Stimulated activated CD8-positive, alpha-beta memory T cell treated with anti-CD3 and anti-CD28 coated beads, Interleukin-15, amount 100 ng/mL, for 4 hours (primary cell): ENCODE data around the gene CLEC18A.
"Not testable (repeated sequence)": the region's sequence is repeated elsewhere in the genome, so short reads cannot be mapped to it uniquely, and the experiment has no call there.

Source experiments
- DNase-seq, 2 donors: peaks; one replicate each; pipeline ENCODE4 v3.0.0-alpha.2; 2020; ENCODE audit warnings: low read depth in 2 of 2

CLEC18A gene

DNA sequence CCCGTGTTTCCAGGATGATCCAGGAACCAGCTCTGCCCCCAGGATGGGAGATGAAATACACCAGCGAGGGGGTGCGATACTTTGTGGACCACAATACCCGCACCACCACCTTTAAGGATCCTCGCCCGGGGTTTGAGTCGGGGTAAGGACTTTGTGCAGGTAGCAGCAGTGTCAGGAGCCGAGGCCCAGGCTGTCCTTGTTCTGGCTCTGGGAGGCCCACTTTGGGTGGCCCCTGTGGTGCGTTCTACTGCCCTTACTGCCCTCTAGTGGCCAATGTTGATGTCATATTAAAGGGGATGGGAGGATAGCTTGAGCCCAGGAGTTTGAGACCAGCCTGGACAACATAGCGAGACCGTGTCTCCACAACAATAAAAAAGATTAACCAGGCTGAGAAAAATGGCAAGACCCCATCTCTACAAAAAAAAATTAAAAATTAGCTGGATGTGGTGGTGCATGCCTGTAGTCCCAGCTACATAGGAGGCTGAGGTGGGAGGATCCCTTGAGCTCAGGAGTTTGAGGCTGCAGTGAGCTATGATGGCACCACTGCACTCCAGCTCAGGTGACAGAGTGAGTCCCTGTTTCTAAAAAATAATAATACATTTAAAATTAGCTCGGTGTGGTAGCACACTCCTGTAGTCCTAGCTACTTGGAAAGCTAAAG is 20.9 kb upstream of the CLEC18A start:
- peak in 1 of 2 donors; percentile 16 for DNase-seq

DNA sequence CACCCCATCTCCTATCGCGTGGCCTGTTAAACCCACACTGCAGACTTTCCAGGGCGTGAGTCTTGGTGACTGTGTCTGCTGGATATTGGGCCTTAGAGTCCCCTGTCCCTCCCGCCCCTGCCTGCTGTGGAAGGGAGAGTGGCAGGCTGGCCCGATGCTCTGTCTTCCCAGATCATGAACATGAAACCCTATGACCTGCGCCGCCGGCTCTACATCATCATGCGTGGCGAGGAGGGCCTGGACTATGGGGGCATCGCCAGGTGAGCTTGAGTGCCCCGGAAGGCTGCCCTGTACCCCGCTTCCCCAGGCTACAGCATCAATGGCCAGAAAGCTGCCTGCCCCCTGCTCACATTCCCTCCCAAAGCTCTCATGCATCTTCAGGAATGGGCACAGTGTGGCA is 19.5 kb upstream of the CLEC18A start:
- DNase-seq, result no peak

DNA sequence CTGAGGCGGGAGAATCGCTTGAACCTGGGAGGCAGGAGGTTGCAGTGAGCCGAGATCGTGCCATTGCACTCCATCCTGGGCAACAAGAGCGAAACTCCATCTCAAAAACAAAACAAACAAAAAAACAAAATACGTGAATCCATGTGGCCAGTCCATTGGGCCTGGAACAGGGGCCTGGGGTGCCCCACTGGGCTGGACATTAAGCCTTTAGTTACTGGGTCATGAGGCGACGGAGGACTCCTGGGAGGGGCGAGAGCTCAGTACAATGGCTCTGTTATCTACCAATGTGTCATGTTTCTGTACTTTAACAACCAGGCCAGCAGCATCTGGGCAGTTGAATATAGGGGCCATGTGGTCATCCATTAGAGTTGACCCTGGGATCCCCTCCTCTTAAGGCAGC is 18.9 kb upstream of the CLEC18A start:
- DNase-seq, result no peak

DNA sequence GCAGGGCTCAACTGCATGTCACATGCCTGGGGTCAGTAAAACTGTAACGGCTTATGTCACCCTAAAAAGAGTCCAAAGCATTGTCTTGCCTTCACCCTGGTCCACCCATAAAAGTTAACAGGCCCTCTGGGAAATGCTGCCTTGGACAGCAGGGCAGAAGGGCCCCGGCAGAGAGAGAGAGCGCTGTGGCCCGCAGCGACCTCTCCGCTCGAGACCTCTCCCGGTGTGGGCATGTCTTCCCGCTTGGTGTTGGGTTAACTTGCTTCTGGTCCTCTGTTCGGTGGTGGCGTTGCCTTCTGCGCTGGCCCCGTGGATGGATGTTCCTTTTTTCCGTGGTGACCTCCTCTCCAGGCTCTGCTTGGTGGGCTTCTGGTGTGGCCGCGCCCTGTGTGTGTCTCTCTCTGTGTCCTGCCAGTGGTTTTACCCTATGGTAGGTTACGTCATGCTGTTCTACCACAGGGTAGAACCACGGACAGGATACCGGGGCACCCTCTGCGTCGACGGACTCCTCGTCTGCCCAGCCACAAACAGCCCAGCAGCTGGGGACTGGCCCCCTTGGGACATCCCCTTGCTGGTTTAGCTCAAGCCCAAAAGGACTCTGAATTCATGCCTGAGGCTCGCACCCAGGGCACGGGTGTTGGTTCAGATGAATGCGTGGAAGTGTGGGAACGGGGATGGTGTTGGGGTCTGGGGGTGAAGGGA is 18.3 kb upstream of the CLEC18A start:
- DNase-seq, result no peak

DNA sequence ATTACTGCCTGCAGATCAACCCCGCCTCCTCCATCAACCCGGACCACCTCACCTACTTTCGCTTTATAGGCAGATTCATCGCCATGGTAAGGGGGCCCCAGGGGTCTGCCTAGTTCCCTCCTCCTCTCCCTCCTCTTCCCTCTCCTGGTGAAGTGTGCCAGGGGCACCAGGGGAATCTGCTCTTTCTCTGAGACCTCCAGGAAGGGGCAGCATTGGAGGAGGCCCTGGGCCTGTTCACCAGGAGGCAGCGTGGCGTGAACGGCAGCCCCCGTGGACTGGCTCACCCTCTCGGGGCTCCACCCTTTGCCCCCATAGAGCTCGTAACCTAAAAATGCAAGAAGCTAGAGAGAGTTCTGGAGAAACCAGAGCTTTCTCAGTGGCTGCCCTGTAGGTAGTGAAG is 17.1 kb upstream of the CLEC18A start:
- DNase-seq, result no peak

DNA sequence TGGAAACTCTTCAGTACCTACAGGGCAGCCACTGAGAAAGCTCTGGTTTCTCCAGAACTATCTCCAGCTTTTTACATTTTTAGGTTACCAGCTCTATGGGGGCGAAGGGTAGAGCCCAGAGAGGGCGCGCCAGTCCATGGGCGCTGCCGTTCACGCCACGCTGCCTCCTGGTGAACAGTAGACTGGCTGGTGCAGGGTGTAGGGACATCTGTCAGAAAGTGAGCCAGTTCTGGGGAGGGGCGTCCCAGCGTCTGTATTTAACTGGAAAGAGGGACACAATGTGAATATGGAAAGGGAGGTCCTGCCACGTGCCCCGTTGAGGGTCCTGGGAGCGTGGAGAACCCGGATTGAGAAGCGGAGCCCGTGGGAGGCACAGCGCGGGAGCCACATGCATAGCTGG is 16.4 kb upstream of the CLEC18A start:
- DNase-seq, result no peak

DNA sequence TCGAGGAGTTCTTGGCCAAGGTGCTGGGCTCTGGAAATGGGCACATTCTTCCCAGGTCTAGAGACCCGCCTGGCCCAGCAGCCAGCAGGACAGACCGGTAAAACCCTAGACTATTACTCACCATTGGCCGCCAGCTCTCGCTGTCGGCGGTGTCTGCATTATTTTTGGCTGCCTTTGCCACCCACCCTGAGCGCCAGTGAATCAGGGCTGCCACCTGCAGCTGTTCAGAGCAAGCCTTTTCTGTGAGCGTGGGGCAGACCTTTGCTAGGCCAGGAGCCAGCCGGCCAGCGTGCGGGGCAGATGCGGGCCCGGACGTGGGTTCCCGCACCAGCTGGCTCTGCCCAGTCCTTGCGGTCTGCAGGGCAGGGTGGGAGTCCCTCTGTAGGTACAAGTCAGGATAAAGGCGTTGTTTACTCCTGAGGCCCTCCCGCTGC is 15.8 kb upstream of the CLEC18A start:
- DNase-seq, result no peak

DNA sequence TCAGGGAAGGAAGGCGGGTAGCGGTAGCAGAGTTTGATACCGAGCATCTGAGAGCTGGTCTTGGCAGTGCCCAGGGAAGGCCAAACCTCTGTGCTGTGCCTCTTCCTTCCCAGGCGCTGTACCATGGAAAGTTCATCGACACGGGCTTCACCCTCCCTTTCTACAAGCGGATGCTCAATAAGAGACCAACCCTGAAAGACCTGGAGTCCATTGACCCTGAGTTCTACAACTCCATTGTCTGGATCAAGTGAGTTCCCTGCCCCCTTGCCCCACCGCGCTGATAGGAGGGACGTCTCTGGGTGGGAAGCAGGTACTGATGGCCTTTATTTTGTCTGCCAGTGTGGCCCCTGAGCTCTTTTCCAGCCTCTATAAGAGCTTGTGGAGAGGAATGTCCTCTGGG is 15.4 kb upstream of the CLEC18A start:
- no peak for DNase-seq

DNA sequence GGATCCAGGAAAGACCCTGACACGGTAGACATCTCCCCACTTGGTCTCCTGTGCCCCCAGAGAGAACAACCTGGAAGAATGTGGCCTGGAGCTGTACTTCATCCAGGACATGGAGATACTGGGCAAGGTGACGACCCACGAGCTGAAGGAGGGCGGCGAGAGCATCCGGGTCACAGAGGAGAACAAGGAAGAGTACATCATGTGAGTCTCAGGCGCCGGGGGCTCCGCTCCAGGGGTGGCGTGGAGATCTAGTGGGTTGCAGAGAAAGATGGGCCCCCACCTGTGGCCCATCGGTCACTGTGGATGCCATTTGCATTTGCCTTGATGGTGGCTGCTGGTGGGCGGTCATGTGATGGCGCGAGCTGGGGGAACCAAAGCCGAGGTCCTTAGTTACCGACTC is 14.9 kb upstream of the CLEC18A start:
- DNase-seq, result no peak

DNA sequence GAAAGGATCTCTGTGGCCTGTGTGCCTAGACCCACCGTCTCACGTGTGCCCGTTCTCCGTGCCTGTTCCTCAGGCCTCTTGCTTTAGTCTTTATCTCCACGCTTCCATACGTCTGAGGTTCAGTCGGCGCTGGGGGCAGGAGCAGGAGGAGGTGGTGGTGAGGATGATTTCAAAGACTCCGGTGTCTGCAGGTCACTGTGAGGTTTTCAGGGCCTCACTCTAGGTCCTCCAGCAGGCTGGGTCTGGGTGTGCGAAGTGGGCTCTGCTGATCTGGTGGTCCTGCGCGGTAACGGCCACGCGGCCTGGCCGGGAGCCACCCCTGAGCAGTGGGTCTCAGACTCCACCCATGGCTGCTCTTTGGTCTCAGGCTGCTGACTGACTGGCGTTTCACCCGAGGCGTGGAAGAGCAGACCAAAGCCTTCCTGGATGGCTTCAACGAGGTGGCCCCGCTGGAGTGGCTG is 14.4 kb upstream of the CLEC18A start:
- DNase-seq, result no peak

DNA sequence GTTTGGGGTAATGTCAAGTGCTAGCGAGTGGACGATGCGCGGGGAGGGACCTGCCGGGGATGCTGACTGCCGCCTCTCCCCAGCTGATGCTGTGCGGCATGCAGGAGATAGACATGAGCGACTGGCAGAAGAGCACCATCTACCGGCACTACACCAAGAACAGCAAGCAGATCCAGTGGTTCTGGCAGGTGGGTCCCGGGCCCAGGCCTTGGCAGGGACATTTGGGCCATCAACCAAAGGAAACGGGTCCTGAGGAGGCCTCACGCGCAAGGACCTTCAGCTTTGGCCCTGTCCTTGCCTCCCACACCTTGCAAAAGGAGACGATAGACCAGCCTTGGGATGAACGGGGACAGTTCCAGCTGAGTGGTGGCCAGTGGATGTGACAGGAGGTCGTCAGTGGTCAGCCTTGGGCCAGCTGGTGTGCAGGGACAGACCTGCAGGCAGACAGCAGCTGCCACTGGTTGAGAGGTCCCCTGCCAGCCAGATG is 13.6 kb upstream of the CLEC18A start:
- no peak for DNase-seq

DNA sequence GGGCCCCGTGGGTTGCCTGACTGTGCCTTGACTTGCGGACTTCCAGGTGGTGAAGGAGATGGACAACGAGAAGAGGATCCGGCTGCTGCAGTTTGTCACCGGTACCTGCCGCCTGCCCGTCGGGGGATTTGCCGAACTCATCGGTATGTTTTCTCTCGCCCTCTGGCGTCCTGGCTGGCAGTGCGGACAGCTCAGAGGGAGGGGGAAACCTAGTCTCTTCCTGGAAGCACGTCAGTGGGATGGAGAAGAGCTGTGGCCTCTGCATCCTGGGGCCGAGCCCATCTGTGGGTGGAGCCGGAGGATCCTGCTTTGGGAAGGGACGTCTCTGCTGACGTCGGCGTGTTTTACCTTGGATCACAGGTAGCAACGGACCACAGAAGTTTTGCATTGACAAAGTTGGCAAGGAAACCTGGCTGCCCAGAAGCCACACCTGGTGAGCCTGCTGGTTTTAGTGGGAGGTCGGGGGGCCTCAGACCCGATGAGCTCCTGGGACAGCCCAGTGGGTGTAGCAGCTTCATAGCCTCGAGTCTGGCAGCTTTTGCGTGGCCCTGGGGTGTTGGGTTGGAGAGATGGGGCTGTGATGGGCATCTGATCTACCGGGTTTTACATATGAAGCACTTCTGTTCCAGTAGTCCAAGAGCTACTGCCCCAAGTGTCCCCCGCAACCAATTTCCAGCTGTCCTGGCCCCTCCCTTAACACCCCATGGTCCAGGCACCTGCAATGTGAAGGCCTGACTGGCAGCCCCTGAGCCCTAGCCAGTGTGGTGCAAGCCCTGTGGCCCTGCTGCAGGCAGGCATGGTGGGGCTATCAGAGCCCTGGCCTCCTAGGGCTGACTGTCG is 11.9 kb upstream of the CLEC18A start:
- DNase-seq, result no peak

DNA sequence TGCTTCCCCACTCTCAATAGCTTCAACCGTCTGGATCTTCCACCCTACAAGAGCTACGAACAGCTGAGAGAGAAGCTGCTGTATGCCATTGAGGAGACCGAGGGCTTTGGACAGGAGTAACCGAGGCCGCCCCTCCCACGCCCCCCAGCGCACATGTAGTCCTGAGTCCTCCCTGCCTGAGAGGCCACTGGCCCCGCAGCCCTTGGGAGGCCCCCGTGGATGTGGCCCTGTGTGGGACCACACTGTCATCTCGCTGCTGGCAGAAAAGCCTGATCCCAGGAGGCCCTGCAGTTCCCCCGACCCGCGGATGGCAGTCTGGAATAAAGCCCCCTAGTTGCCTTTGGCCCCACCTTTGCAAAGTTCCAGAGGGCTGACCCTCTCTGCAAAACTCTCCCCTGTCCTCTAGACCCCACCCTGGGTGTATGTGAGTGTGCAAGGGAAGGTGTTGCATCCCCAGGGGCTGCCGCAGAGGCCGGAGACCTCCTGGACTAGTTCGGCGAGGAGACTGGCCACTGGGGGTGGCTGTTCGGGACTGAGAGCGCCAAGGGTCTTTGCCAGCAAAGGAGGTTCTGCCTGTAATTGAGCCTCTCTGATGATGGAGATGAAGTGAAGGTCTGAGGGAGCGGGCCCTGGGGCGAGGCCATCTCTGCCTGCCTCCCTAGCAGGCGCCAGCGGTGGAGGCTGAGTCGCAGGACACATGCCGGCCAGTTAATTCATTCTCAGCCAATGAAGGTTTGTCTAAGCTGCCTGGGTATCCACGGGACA is 11.1 kb upstream of the CLEC18A start:
- no peak for DNase-seq

DNA sequence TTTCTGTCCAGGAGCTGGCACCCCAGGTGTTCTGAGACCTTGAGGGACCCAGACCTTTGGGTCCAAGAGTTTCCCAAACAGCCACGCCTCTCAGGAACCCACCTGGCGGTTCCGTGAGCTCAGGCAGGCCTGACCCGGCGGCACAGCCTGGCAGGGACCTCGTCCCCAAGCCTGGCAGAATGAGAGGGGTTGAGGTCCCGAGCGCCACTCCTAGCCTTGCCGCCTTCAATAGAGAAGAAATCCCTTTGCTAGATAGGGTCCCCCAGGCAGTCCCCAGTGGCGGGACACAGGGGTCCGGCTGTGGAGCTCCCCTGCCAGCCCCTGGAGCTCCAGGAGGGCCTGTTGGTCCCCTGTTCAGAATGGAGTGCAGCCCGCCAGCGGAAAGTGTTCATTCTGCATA is 10.5 kb upstream of the CLEC18A start:
- DNase-seq, result no peak

DNA sequence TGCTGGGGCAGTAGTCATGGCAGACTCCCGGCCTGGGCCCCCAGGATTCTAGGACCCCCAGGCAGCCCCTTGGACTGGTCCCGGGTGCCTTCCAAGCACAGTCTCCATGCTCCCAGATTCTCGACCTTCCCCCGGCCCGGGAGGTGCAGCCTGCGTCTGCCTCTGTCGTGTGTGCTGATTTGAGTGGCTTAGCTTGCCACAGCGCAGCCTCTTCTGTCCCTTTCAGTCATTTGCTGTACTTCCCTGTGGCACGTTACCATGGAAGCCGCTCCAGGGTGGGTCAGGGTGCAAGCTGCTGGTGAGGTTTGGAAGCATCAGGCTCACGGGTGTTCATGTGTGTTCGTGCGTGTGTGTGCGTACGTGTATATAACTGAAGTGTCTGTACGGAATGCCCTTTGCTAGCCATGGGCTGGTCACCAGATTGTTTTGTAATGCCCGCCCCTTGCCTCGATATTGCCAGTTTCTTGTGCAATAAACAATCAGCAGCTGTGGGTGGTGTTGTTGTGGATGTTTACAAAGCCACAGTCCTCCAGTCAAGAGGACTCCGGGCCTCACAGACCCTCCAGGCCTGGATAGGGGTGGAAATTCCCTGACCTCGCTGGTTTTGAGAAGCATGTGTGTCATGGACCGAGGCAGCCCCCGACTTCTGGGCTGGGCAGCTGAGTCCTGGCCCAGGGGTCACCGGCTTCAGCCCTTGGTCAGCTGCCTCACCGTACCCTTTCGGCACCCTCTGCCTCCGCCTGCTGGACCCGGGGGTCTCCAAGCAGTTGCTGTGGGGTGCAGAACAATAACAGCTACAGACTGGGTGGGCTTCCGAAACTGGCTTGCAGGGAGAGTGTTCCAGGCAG is 9.7 kb upstream of the CLEC18A start:
- DNase-seq, result no peak

DNA sequence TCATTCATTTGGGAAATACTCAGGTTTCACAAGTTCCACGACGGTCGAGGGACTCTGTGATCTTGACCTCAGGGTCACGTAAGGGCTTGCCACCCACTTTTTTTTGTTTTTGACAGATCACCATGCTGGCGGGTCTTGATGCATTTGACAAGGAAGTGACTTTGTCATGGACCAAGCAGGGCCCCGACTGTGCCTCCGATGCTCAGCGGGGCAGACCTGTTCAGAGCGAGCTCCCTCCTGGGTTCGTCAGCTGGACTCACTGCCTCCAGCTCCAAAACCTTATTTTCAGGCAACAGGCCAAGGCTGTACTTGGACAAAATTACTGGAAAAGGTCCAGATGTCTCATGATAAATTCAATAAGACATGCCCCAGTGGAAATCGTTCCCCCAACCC is 9.0 kb upstream of the CLEC18A start:
- DNase-seq, result no peak

DNA sequence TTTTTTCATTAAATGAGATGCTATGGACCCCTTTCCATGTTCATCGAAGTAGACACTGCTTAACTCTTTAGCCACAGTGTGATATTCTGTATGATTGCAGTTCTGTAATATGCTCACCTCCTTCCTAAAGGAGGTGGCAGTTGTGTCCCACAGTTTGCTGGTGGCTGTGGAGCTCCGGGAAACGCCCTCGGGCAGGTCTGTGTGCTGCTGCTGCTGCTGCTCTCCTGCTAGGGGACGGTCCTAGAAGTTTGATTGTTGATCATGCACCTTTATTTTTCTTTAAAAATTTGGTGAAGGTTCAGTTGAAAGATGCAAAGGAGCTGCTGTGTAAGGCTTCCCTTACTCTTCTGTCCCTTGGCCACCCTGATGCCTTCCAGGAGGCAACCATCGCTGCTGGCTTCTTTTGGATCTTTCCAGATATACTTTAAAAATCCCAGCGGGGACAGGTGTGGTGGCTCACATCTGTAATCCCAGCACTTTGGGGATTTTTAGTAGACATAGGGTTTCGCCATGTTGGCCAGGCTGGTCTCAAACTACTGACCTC is 8.4 kb upstream of the CLEC18A start:
- no peak for DNase-seq

DNA sequence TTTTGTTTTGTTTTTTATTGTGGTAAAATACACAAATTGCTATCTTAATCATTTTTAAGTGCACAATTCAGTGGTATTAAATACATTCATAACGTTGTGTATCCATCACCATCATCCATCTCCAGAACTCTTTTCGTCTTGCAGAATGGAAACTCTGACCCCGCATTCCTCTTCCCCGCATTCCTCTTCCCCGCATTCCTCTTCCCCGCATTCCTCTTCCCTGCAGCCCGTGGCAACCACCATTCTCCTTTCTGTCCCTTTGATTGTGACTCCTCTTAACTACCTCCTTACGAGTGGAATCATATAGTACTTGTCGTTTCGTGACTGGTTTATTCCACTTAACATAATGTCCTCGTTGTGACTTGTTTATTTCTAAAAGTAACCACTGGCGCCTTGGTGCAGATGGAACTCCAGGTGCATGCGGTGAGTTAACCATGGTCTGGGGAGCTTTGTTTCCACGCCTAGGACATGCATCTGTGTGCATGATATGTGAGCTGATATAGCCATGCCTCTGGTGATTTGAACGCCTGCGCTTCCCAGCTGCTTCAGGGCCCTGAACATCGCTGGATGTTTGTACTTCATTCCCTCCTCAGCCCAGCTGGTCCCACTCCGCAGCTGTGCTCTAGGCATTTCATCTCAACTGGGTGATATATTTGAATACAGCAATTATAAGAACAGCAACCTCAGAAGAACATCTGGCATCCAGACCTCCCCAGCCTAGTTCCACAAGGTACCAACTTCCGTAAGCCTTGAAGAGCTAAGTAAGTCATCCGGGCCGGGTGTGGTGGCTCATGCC is 7.7 kb upstream of the CLEC18A start:
- not testable (repeated sequence) for DNase-seq

DNA sequence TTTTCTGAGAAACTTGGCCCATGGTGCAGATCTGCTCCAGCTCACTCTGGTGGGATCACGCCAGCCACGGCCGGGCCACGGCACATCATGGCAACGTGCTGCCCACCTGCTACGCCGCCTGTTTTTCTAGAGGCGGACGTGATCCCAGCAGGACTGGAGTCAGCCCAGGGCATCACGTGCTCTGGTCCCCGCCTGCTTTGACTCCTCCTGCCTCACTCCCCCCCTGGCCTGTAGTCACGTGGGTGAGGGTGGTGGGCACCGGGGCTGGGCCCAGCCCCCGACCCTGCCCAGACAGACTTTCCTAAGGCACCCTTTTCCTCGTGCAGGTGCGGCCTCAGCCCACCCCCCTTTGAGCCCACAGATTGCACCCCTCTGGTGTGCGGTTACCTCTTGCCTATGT is 723 bp upstream of the CLEC18A start:
- not testable (repeated sequence) for DNase-seq

DNA sequence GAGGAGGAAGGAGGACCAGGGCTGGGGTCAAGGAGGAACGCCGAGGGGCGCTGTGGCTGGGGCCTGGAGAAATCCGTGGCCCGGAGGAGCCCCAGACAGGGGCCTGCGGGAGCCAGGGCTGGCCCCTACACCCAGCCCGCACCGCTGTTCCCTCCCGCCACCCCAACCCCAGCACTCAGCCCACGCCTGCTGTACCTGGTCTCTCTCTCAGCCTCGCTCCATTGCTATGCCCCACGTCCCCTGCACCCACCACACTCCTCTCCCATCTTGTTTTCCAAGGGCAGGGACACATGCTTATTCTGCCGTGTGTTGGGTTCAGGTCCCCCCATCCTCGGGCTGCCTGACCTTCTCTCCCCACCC is 518 bp downstream of the CLEC18A start:
- not testable (repeated sequence) for DNase-seq
